ENCODE measurements around the gene DDX5.

GRCh38 chr17:64535357-64535756 lies 29.3 kb upstream of the DDX5 start:
- TF ChIP-seq CTCF (tag by site-specific recombination; IDR thresholded peaks at IDR 0.05) (no peak), ZFP37 (tag by site-specific recombination; IDR thresholded peaks at IDR 0.05) (no peak), REST (tag by site-specific recombination; IDR thresholded peaks at IDR 0.05) (no peak)
